Liver (tissue), 3 donors: ENCODE results near the gene DIAPH2.

ENCODE experiments used
- HNF4G ChIP-seq: IDR thresholded peaks from 2 replicates; pipeline ENCODE4 v1.6.1; 2016; ENCODE audit warnings: antibody characterized with exemption
- NR2F2 ChIP-seq: IDR thresholded peaks from 2 replicates; pipeline ENCODE4 v1.6.1; 2016; ENCODE audit warnings: antibody characterized with exemption
- TAF1 ChIP-seq: conservative IDR thresholded peaks from 2 replicates; pipeline ENCODE4 v1.6.1; 2016; ENCODE audit warnings: antibody characterized with exemption, mild to moderate bottlenecking
- YY1 ChIP-seq: IDR thresholded peaks from 2 replicates; pipeline ENCODE4 v1.6.1; 2016; ENCODE audit warnings: antibody characterized with exemption, mild to moderate bottlenecking
- TF ChIP-seq, protein P1 (sequence below): fragments of 150-350 bp; IDR thresholded peaks from 2 replicates; pipeline ENCODE4 v1.5.1; 2017; ENCODE audit warnings: improper control_type of control experiment, low read depth, low read length; ENCODE audit not compliant: missing input control
- TF ChIP-seq, protein P2 (sequence below): IDR thresholded peaks from 2 replicates; pipeline ENCODE4 v1.6.1; 2016; ENCODE audit warnings: antibody characterized with exemption, mild to moderate bottlenecking
- TF ChIP-seq, protein P3 (sequence below): IDR thresholded peaks from 2 replicates; pipeline ENCODE4 v1.6.1; 2016; ENCODE audit warnings: antibody characterized with exemption
- TF ChIP-seq, protein P4 (sequence below): IDR thresholded peaks from 2 replicates; pipeline ENCODE4 v1.6.1; 2016; ENCODE audit warnings: antibody characterized with exemption
- TF ChIP-seq, protein P5 (sequence below): IDR thresholded peaks from 2 replicates; pipeline ENCODE4 v1.6.1; 2016; ENCODE audit warnings: antibody characterized with exemption
- donor health status: healthy.
- donor health status: healthy.

DNA sequence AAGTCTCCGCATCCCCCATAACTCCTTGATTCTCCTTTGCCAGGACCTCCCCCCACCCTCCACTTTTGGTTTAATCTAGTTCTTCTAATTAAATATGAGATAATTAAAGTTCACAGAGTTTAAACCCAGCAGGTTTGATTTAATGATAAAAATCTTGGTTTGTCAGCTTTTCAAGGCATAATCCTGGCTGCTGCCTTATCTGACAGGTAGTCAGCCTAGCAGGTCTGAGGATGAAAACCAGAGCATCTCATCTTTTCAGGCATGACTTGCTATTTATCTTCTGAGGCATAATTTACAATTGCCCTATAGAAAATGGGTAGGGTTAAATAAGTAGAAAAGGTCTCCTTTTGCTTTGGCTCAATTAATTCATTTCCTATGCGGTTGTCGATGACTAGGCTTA is 790.3 kb downstream of the DIAPH2 start:
- TF ChIP-seq YY1: no peak
- TF ChIP-seq, protein P1, sequence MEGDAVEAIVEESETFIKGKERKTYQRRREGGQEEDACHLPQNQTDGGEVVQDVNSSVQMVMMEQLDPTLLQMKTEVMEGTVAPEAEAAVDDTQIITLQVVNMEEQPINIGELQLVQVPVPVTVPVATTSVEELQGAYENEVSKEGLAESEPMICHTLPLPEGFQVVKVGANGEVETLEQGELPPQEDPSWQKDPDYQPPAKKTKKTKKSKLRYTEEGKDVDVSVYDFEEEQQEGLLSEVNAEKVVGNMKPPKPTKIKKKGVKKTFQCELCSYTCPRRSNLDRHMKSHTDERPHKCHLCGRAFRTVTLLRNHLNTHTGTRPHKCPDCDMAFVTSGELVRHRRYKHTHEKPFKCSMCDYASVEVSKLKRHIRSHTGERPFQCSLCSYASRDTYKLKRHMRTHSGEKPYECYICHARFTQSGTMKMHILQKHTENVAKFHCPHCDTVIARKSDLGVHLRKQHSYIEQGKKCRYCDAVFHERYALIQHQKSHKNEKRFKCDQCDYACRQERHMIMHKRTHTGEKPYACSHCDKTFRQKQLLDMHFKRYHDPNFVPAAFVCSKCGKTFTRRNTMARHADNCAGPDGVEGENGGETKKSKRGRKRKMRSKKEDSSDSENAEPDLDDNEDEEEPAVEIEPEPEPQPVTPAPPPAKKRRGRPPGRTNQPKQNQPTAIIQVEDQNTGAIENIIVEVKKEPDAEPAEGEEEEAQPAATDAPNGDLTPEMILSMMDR: no peak
- TF ChIP-seq, protein P2, sequence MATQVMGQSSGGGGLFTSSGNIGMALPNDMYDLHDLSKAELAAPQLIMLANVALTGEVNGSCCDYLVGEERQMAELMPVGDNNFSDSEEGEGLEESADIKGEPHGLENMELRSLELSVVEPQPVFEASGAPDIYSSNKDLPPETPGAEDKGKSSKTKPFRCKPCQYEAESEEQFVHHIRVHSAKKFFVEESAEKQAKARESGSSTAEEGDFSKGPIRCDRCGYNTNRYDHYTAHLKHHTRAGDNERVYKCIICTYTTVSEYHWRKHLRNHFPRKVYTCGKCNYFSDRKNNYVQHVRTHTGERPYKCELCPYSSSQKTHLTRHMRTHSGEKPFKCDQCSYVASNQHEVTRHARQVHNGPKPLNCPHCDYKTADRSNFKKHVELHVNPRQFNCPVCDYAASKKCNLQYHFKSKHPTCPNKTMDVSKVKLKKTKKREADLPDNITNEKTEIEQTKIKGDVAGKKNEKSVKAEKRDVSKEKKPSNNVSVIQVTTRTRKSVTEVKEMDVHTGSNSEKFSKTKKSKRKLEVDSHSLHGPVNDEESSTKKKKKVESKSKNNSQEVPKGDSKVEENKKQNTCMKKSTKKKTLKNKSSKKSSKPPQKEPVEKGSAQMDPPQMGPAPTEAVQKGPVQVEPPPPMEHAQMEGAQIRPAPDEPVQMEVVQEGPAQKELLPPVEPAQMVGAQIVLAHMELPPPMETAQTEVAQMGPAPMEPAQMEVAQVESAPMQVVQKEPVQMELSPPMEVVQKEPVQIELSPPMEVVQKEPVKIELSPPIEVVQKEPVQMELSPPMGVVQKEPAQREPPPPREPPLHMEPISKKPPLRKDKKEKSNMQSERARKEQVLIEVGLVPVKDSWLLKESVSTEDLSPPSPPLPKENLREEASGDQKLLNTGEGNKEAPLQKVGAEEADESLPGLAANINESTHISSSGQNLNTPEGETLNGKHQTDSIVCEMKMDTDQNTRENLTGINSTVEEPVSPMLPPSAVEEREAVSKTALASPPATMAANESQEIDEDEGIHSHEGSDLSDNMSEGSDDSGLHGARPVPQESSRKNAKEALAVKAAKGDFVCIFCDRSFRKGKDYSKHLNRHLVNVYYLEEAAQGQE: no peak
- TF ChIP-seq TAF1: no peak
- TF ChIP-seq HNF4G: no peak
- TF ChIP-seq, protein P3, sequence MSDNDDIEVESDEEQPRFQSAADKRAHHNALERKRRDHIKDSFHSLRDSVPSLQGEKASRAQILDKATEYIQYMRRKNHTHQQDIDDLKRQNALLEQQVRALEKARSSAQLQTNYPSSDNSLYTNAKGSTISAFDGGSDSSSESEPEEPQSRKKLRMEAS: no peak
- TF ChIP-seq, protein P4, sequence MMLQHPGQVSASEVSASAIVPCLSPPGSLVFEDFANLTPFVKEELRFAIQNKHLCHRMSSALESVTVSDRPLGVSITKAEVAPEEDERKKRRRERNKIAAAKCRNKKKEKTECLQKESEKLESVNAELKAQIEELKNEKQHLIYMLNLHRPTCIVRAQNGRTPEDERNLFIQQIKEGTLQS: no peak
- TF ChIP-seq, protein P5, sequence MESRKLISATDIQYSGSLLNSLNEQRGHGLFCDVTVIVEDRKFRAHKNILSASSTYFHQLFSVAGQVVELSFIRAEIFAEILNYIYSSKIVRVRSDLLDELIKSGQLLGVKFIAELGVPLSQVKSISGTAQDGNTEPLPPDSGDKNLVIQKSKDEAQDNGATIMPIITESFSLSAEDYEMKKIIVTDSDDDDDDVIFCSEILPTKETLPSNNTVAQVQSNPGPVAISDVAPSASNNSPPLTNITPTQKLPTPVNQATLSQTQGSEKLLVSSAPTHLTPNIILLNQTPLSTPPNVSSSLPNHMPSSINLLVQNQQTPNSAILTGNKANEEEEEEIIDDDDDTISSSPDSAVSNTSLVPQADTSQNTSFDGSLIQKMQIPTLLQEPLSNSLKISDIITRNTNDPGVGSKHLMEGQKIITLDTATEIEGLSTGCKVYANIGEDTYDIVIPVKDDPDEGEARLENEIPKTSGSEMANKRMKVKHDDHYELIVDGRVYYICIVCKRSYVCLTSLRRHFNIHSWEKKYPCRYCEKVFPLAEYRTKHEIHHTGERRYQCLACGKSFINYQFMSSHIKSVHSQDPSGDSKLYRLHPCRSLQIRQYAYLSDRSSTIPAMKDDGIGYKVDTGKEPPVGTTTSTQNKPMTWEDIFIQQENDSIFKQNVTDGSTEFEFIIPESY: no peak
- TF ChIP-seq NR2F2: no peak
